GM11168 (cell line): Measurements from ENCODE around the gene ZDHHC14.
"Not testable (repeated sequence)": the region's sequence is repeated elsewhere in the genome, so short reads cannot be mapped to it uniquely, and the experiment has no call there.

Experiments used
- in situ Hi-C: fragments of 300-500 bp; cut with MboI; formaldehyde crosslinking; loops from one replicate; pipeline ENCODE4 v1.12.0; 2022; ENCODE audit warnings: low sequenced_read_pairs; ENCODE audit not compliant: unreplicated experiment

ZDHHC14 gene

GRCh38 chr6:157461000-157461915, 80.3 kb downstream of the ZDHHC14 start:
- in situ Hi-C loops: no loop called here

- in situ Hi-C loops: no loop called here
These were observed 82.2 kb downstream of the ZDHHC14 start for GRCh38 chr6:157462956-157463742.

GRCh38 chr6:157463743-157464135, 82.7 kb downstream of the ZDHHC14 start:
- in situ Hi-C loops: not testable (repeated sequence)

- in situ Hi-C loops: no loop called here
These were observed 83.9 kb downstream of the ZDHHC14 start for GRCh38 chr6:157464653-157465535.

GRCh38 chr6:157466342-157466648, 85.3 kb downstream of the ZDHHC14 start:
- in situ Hi-C loops: no loop called here

- in situ Hi-C loops: not testable (repeated sequence)
These were observed 86.3 kb downstream of the ZDHHC14 start for GRCh38 chr6:157467339-157467738.

- in situ Hi-C loops: no loop called here
These were observed 87.1 kb downstream of the ZDHHC14 start for GRCh38 chr6:157468054-157468453.

GRCh38 chr6:157468574-157468973, 87.6 kb downstream of the ZDHHC14 start:
- in situ Hi-C loops: no loop called here

- in situ Hi-C loops: no loop called here
These were observed 88.4 kb downstream of the ZDHHC14 start for GRCh38 chr6:157469378-157469777.

GRCh38 chr6:157471077-157471686, 90.2 kb downstream of the ZDHHC14 start:
- in situ Hi-C loops: no loop called here

- in situ Hi-C loops: no loop called here
These were observed 91.1 kb downstream of the ZDHHC14 start for GRCh38 chr6:157471895-157472686.

GRCh38 chr6:157476797-157477196, 95.8 kb downstream of the ZDHHC14 start:
- in situ Hi-C loops: no loop called here

- in situ Hi-C loops: no loop called here
These were observed 97.9 kb downstream of the ZDHHC14 start for GRCh38 chr6:157478926-157479325.

- in situ Hi-C loops: no loop called here
These were observed 98.7 kb downstream of the ZDHHC14 start for GRCh38 chr6:157479464-157480303.

- in situ Hi-C loops: no loop called here
These were observed 100.3 kb downstream of the ZDHHC14 start for GRCh38 chr6:157481189-157481864.

GRCh38 chr6:157481865-157482249, 100.9 kb downstream of the ZDHHC14 start:
- in situ Hi-C loops: no loop called here

GRCh38 chr6:157483770-157484169, 102.8 kb downstream of the ZDHHC14 start:
- in situ Hi-C loops: no loop called here

GRCh38 chr6:157484181-157484580, 103.2 kb downstream of the ZDHHC14 start:
- in situ Hi-C loops: no loop called here
